T-helper 17 cell (primary cell): ENCODE results near the gene ATG5. TPM values are rescaled to one million over a fixed set of nuclear protein-coding genes. Genes with fewer than 3 reads are reported as not detected.
"Not testable (repeated sequence)": the region's sequence is repeated elsewhere in the genome, so short reads cannot be mapped to it uniquely, and the experiment has no call there.

ENCODE experiments used
- ATAC-seq: fragments of 150-1000 bp; cut with Tn5 transposase; 2 replicates; pipeline ENCODE4 v1.10.0; 2021; ENCODE audit warnings: mild to moderate bottlenecking, moderate library complexity
- DNase-seq, 3 donors: peaks; one replicate each; pipeline versions ENCODE4 v3.0.0 to v3.0.0-alpha.2; 2020 to 2021
- H3K9me3 ChIP-seq: one replicate; pipeline ENCODE4 v1.7.0; 2013; ENCODE audit warnings: low read length, mild to moderate bottlenecking; ENCODE audit not compliant: control insufficient read depth, poor library complexity, severe bottlenecking
- H3K27ac Mint-ChIP-seq: one replicate; pipeline ENCODE4 v1.8.0; 2022; ENCODE audit warnings: mild to moderate bottlenecking, moderate library complexity, mixed read lengths
- H3K27me3 Mint-ChIP-seq: one replicate; pipeline ENCODE4 v1.8.0; 2022; ENCODE audit warnings: mixed read lengths
- H3K36me3 Mint-ChIP-seq: one replicate; pipeline ENCODE4 v1.8.0; 2022; ENCODE audit warnings: low read depth, mixed read lengths
- H3K4me1 Mint-ChIP-seq: one replicate; pipeline ENCODE4 v1.8.0; 2022; ENCODE audit warnings: mild to moderate bottlenecking, mixed read lengths
- H3K4me3 Mint-ChIP-seq: one replicate; pipeline ENCODE4 v1.8.0; 2022; ENCODE audit warnings: mild to moderate bottlenecking, moderate library complexity, mixed read lengths
- total RNA-seq, 4 donors: library from RNA in 2 of 4; stranded (reverse) in 2 of 4; gene quantifications; one replicate each; pipeline ENCODE4 v1.2.3 and lab custom pipeline; 2022 to 2026

Gene ATG5
- total RNA-seq, 2 donors from 2014 or later = 27.7 to 29.8 TPM

DNA sequence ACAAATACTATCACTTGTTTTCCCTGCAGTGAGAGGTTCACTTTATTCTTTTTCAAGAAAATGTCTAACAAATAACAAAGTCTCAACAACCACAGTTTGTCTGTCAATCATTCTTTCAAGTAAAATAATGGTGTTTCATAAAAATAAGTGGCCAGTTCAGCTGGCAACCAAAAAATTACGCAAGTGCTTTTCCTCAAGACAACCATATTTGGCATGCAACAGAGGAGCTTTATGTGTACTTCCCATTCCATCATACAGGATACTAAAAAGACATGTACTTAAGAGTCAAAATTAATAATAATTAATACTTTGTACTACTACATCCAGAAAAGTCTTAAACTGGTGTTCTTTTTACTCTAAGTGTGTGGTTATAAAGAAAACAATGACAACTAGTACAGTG, 34.6 kb downstream of the ATG5 start:
- H3K4me3 Mint-ChIP-seq = no peak overlapping the region
- H3K4me1 Mint-ChIP-seq = peaks cover 24% of the 10 kb centered on the region
- peaks cover 3% of the 10 kb centered on the region for H3K36me3 Mint-ChIP-seq

DNA sequence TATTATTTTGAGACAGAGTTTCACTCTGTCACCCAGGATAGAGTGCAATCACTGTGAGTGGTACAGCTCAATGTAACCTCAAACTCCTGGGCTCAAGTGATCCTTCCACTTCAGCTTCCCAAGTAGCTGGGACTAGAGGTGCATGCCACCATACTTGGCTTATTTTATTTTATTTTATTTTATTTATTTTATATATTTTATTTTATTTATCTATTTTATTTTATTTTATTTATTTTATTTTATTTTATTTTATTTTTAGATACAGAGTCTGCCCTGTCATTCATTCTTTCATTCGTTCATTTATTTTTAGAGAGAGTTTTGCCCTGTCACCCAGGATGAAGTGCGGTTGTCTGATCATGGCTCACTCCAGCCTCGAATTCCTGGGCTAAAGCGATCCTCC, 35.5 kb downstream of the ATG5 start:
- peaks cover 3% of the 10 kb centered on the region for H3K36me3 Mint-ChIP-seq
- no peak overlapping the region for H3K4me3 Mint-ChIP-seq
- no peak for ATAC-seq

More for the DNA sequence above, 34.6 kb downstream of the ATG5 start:
- Mint-ChIP-seq H3K27ac (no peak overlapping the region), H3K27me3 (no peaks in the 10 kb centered on the region)
- ATAC-seq (no peak), DNase-seq (no peak)
- no peaks in the 10 kb centered on the region for H3K9me3 ChIP-seq

DNA sequence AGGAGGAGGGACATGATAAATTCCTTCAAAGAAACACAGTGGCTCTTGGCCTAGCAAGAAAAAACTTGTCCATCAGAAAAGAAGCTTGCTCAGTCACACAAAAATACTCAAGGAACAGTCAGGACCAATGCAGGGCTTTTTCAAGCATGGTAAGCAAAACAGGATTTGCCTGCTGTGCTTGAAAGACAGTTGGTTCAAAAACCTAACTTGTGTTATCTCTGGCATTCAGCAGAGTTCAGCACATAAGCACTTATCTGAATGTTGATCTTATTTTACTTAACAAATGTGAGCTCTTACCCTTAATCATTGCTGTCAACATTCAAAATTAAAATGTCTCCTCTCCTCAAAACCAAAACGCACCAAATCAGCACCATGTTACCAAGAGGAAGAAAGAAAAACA, 38.3 kb downstream of the ATG5 start:
- no peak for DNase-seq
- Mint-ChIP-seq H3K4me3 (no peak overlapping the region), H3K36me3 (peaks cover 3% of the 10 kb centered on the region), H3K27ac (no peak overlapping the region), H3K4me1 (peaks cover 29% of the 10 kb centered on the region), H3K27me3 (no peaks in the 10 kb centered on the region)
- ATAC-seq = no peak
- no peaks in the 10 kb centered on the region for H3K9me3 ChIP-seq

More for the DNA sequence above, 35.5 kb downstream of the ATG5 start:
- no peaks in the 10 kb centered on the region for H3K27me3 Mint-ChIP-seq
- no peak overlapping the region for H3K27ac Mint-ChIP-seq
- peaks cover 26% of the 10 kb centered on the region for H3K4me1 Mint-ChIP-seq
- DNase-seq = no peak
- no peaks in the 10 kb centered on the region for H3K9me3 ChIP-seq

DNA sequence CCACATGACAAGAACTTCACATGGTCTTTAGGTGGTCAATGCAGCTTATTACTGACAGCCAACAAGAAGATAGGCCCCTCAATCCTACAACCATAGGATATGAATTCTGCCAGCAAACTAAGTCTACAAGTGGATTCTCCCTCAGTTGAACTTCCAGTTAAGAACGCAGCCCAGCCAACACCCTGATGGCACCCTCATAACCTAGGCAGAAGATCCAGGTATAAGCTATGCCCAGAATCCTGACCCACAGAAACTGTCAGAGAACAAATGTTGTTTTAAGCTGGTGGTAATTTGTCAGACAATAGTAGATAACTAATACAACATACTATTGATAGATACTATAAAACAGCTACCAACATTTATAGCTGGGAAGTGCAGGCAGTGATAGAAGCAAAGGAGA, 38.8 kb downstream of the ATG5 start:
- Mint-ChIP-seq H3K4me3 (no peak overlapping the region), H3K27me3 (no peaks in the 10 kb centered on the region), H3K36me3 (peaks cover 2% of the 10 kb centered on the region), H3K27ac (no peak overlapping the region), H3K4me1 (peaks cover 30% of the 10 kb centered on the region)
- ATAC-seq (no peak), DNase-seq (no peak)
- no peaks in the 10 kb centered on the region for H3K9me3 ChIP-seq

- ATAC-seq = no peak
- Mint-ChIP-seq H3K27me3 (no peaks in the 10 kb centered on the region), H3K4me1 (peaks cover 33% of the 10 kb centered on the region), H3K27ac (no peak overlapping the region), H3K4me3 (no peak overlapping the region), H3K36me3 (peaks cover 6% of the 10 kb centered on the region)
- no peaks in the 10 kb centered on the region for H3K9me3 ChIP-seq
- DNase-seq = no peak
Observed at GRCh38 chr6:106283481-106283880, 42.1 kb downstream of the ATG5 start.

- peaks cover 8% of the 10 kb centered on the region for H3K36me3 Mint-ChIP-seq
- DNase-seq (no peak), ATAC-seq (no peak)
- H3K4me1 Mint-ChIP-seq = peaks cover 29% of the 10 kb centered on the region
- no peaks in the 10 kb centered on the region for H3K9me3 ChIP-seq
- no peaks in the 10 kb centered on the region for H3K27me3 Mint-ChIP-seq
- H3K27ac Mint-ChIP-seq = peak overlapping the region; percentile 41
- no peak overlapping the region for H3K4me3 Mint-ChIP-seq
Observed at GRCh38 chr6:106281661-106282060, 43.9 kb downstream of the ATG5 start.

GRCh38 chr6:106281088-106281487, 44.5 kb downstream of the ATG5 start:
- peaks cover 8% of the 10 kb centered on the region for H3K36me3 Mint-ChIP-seq
- no peaks in the 10 kb centered on the region for H3K27me3 Mint-ChIP-seq
- peak overlapping the region; percentile 41 for H3K27ac Mint-ChIP-seq
- no peaks in the 10 kb centered on the region for H3K9me3 ChIP-seq
- DNase-seq (no peak), ATAC-seq (no peak)
- peaks cover 26% of the 10 kb centered on the region for H3K4me1 Mint-ChIP-seq
- no peak overlapping the region for H3K4me3 Mint-ChIP-seq

DNA sequence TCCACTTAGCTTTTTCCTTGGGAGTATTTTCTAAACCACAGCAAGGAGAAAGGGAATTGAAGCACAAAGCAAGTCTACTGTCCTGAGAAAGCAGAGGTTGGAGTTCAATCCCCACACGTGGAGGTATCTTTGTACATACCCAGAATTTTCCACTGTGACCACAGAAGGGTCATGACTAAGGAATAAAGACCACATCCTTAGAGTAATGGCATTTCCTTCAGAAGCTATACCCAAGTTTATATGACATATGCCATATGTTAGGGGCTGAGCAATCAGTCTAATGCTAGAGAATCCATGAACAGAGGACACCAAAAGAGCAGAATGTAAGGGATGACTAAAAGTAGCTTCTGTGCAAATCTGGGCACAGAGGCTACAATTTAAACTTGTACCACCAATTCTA, 46.4 kb downstream of the ATG5 start:
- H3K27ac Mint-ChIP-seq = no peak overlapping the region
- ATAC-seq (no peak), DNase-seq (no peak)
- peaks cover 8% of the 10 kb centered on the region for H3K36me3 Mint-ChIP-seq
- peaks cover 24% of the 10 kb centered on the region for H3K4me1 Mint-ChIP-seq
- no peak overlapping the region for H3K4me3 Mint-ChIP-seq
- no peaks in the 10 kb centered on the region for H3K27me3 Mint-ChIP-seq
- H3K9me3 ChIP-seq = no peaks in the 10 kb centered on the region

GRCh38 chr6:106275692-106276091, 49.9 kb downstream of the ATG5 start:
- Mint-ChIP-seq H3K27me3 (no peaks in the 10 kb centered on the region), H3K36me3 (peaks cover 8% of the 10 kb centered on the region), H3K4me3 (no peak overlapping the region), H3K4me1 (peaks cover 21% of the 10 kb centered on the region), H3K27ac (no peak overlapping the region)
- no peak for ATAC-seq
- DNase-seq = no peak
- no peaks in the 10 kb centered on the region for H3K9me3 ChIP-seq

GRCh38 chr6:106273087-106273486, 52.5 kb downstream of the ATG5 start:
- Mint-ChIP-seq H3K27ac (no peak overlapping the region), H3K36me3 (peaks cover 2% of the 10 kb centered on the region), H3K27me3 (no peaks in the 10 kb centered on the region), H3K4me1 (peaks cover 16% of the 10 kb centered on the region), H3K4me3 (no peak overlapping the region)
- DNase-seq (no peak), ATAC-seq (no peak)
- no peaks in the 10 kb centered on the region for H3K9me3 ChIP-seq

DNA sequence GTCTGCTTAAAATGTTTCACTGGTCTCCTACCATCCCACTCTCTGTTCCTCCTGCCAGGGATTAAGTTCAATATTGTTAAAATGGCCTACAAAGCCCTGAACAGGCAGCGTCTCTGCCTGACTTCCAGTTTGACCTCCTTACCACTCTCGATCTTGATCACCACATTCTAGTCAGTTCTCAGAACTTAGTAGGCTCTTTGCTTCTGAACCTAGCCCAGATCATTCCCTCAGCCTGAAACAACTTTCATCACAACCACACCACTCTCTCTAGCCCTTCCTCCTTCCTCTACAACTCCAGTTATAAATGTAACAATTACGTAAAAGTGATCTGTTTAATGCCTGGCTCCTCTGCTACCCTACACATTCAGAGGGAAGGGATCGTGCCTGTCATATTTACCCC, 53.3 kb downstream of the ATG5 start:
- no peaks in the 10 kb centered on the region for H3K9me3 ChIP-seq
- Mint-ChIP-seq H3K36me3 (peaks cover 2% of the 10 kb centered on the region), H3K27me3 (no peaks in the 10 kb centered on the region), H3K4me1 (peaks cover 18% of the 10 kb centered on the region), H3K4me3 (no peak overlapping the region), H3K27ac (no peak overlapping the region)
- ATAC-seq (no peak), DNase-seq (no peak)

- Mint-ChIP-seq H3K27me3 (no peaks in the 10 kb centered on the region), H3K36me3 (peaks cover 5% of the 10 kb centered on the region), H3K4me1 (peaks cover 21% of the 10 kb centered on the region), H3K27ac (no peak overlapping the region), H3K4me3 (no peak overlapping the region)
- no peak for ATAC-seq
- no peaks in the 10 kb centered on the region for H3K9me3 ChIP-seq
- DNase-seq = no peak
Observed at GRCh38 chr6:106270414-106270813, 55.1 kb downstream of the ATG5 start.

DNA sequence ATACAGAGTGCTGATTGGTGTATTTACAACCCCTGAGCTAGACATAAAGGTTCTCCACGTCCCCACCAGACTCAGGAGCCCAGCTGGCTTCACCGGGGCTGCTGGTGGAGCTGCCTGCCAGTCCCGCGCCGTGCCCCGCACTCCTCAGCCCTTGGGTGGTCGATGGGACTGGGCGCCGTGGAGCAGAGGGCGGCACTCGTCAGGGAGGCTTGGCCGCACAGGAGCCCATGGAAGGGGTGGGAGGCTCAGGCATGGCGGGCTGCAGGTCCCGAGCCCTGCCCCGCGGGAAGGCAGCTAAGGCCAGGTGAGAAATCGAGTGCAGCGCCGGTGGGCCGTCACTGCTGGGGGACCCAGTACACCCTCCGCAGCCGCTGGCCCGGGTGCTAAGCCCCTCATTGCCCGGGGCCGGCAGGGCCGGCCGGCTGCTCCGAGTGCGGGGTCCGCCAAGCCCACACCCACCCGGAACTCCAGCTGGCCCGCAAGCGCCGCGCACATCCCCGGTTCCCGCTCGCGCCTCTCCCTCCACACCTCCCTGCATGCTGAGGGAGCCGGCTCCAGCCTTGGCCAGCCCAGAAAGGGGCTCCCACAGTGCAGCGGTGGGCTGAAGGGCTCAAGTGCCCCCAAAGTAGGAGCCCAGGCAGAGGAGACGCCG, 56.2 kb downstream of the ATG5 start:
- H3K9me3 ChIP-seq, H3K4me3 Mint-ChIP-seq, H3K27me3 Mint-ChIP-seq, H3K36me3 Mint-ChIP-seq, DNase-seq, H3K27ac Mint-ChIP-seq, ATAC-seq: not testable (repeated sequence)
- peaks cover 17% of the 10 kb centered on the region for H3K4me1 Mint-ChIP-seq

GRCh38 chr6:106268500-106268899, 57.1 kb downstream of the ATG5 start:
- H3K9me3 ChIP-seq, H3K27ac Mint-ChIP-seq, H3K4me3 Mint-ChIP-seq, ATAC-seq, DNase-seq, H3K36me3 Mint-ChIP-seq, H3K27me3 Mint-ChIP-seq: not testable (repeated sequence)
- peaks cover 21% of the 10 kb centered on the region for H3K4me1 Mint-ChIP-seq
